LNCaP clone FGC (cell line): Measurements from ENCODE around the gene NAV3.

ENCODE experiments used
- DNase-seq: peaks from one replicate; pipeline ENCODE4 v3.0.0-alpha.2; 2011; ENCODE audit warnings: low read depth
- H3K4me3 ChIP-seq: 2 replicates; pipeline ENCODE4 v1.5.1; 2011; ENCODE audit warnings: mild to moderate bottlenecking, low read depth, low read length, control low read depth
- CTCF ChIP-seq: IDR thresholded peaks from 2 replicates; pipeline ENCODE4 v1.5.1; 2012; ENCODE audit warnings: mild to moderate bottlenecking; ENCODE audit not compliant: control insufficient read depth, insufficient read depth; ENCODE audit errors: extremely low read depth

Gene NAV3

GRCh38 chr12:77979597-77980250 is 149.0 kb downstream of the NAV3 start:
- no peak overlapping the region for H3K4me3 ChIP-seq
- no peak for DNase-seq
- TF ChIP-seq CTCF = no peak

GRCh38 chr12:77980782-77981181 is 150.1 kb downstream of the NAV3 start:
- no peak for TF ChIP-seq CTCF
- no peak for DNase-seq
- no peak overlapping the region for H3K4me3 ChIP-seq

GRCh38 chr12:77983859-77984258 is 153.2 kb downstream of the NAV3 start:
- H3K4me3 ChIP-seq = no peak overlapping the region
- no peak for TF ChIP-seq CTCF
- no peak for DNase-seq

GRCh38 chr12:77992760-77993159 is 162.1 kb downstream of the NAV3 start:
- TF ChIP-seq CTCF = no peak
- H3K4me3 ChIP-seq = no peak overlapping the region
- DNase-seq = no peak

- no peak for TF ChIP-seq CTCF
- DNase-seq = no peak
- no peak overlapping the region for H3K4me3 ChIP-seq
Measured at GRCh38 chr12:77993658-77994057, 163.0 kb downstream of the NAV3 start.

- DNase-seq = no peak
- no peak for TF ChIP-seq CTCF
- no peak overlapping the region for H3K4me3 ChIP-seq
Measured at GRCh38 chr12:77995436-77996167, 164.9 kb downstream of the NAV3 start.
